ENCODE results near the gene PAN3.

The PAN3 gene, protein sequence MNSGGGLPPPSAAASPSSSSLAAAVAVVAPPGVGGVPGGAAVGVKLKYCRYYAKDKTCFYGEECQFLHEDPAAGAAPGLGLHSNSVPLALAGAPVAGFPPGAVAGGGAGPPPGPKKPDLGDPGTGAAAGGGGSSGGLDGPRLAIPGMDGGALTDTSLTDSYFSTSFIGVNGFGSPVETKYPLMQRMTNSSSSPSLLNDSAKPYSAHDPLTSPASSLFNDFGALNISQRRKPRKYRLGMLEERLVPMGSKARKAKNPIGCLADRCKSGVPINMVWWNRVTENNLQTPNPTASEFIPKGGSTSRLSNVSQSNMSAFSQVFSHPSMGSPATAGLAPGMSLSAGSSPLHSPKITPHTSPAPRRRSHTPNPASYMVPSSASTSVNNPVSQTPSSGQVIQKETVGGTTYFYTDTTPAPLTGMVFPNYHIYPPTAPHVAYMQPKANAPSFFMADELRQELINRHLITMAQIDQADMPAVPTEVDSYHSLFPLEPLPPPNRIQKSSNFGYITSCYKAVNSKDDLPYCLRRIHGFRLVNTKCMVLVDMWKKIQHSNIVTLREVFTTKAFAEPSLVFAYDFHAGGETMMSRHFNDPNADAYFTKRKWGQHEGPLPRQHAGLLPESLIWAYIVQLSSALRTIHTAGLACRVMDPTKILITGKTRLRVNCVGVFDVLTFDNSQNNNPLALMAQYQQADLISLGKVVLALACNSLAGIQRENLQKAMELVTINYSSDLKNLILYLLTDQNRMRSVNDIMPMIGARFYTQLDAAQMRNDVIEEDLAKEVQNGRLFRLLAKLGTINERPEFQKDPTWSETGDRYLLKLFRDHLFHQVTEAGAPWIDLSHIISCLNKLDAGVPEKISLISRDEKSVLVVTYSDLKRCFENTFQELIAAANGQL

GRCh38 chr13:28138012-28138755 lies at the start of gene PAN3:
Gene PAN3 (plus strand): TSS chr13:28138545. CDS start chr13:28138658, 113 bp downstream.
- Histone ChIP-seq H3K27ac (ENCODE audit: low read depth, low read length, poor library complexity, severe bottlenecking) (peak within 1 kb of the TSS; percentile 86), H3K4me1 (ENCODE audit: insufficient read depth, low read length, severe bottlenecking) (peaks cover 20% of the 10 kb centered on the region), H2AFZ (ENCODE audit: low read length) (peak within 1 kb of the TSS; percentile 83; the same call in 1 of the 2 replicates), H3F3A (ENCODE audit: insufficient read depth, low read length) (no peaks in the 10 kb centered on the region), H3K79me2 (ENCODE audit: insufficient read depth, low read length) (peaks cover 23% of the 10 kb centered on the region), H3K9me2 (ENCODE audit: low read depth, low read length) (no peaks in the 10 kb centered on the region), H3K9me3 (ENCODE audit: low read length) (no peaks in the 10 kb centered on the region), H3K4me2 (ENCODE audit: low read length) (peak within 1 kb of the TSS; percentile 87), H3K9ac (ENCODE audit: low read length) (peak within 1 kb of the TSS; percentile 89), H3K36me3 (ENCODE audit: insufficient read depth, low read length) (no peaks in the 10 kb centered on the region), H3K27me3 (ENCODE audit: insufficient read depth, low read length) (no peaks in the 10 kb centered on the region), H3K4me3 (ENCODE audit: low read depth, low read length, poor library complexity, severe bottlenecking) (peak within 1 kb of the TSS; percentile 98), H4K20me1 (ENCODE audit: insufficient read depth, low read length) (no peaks in the 10 kb centered on the region)
- no peak for TF ChIP-seq EZH2 (IDR thresholded peaks at IDR 0.05; ENCODE audit: borderline replicate concordance, low read length)
- no peak for TF ChIP-seq CTCF (IDR thresholded peaks at IDR 0.05; ENCODE audit: low read length)

GRCh38 chr13:28089065-28089464 lies 49.3 kb upstream of the PAN3 start:
- no peaks in the 10 kb centered on the region for H3F3A ChIP-seq (ENCODE audit: insufficient read depth, low read length)
- no peak overlapping the region for H3K27ac ChIP-seq (ENCODE audit: low read depth, low read length, poor library complexity, severe bottlenecking)
- H3K4me1 ChIP-seq (ENCODE audit: insufficient read depth, low read length, severe bottlenecking), result no peaks in the 10 kb centered on the region
- H3K4me3 ChIP-seq (ENCODE audit: low read depth, low read length, poor library complexity, severe bottlenecking), result no peak overlapping the region
- no peaks in the 10 kb centered on the region for H3K9me3 ChIP-seq (ENCODE audit: low read length)
- no peaks in the 10 kb centered on the region for H3K79me2 ChIP-seq (ENCODE audit: insufficient read depth, low read length)
- H3K36me3 ChIP-seq (ENCODE audit: insufficient read depth, low read length), result no peaks in the 10 kb centered on the region
- no peak overlapping the region for H3K4me2 ChIP-seq (ENCODE audit: low read length)
- H3K9me2 ChIP-seq (ENCODE audit: low read depth, low read length), result no peaks in the 10 kb centered on the region
- H3K27me3 ChIP-seq (ENCODE audit: insufficient read depth, low read length), result no peaks in the 10 kb centered on the region
- H4K20me1 ChIP-seq (ENCODE audit: insufficient read depth, low read length), result no peaks in the 10 kb centered on the region
- no peak overlapping the region for H2AFZ ChIP-seq (ENCODE audit: low read length)
- no peak overlapping the region for H3K9ac ChIP-seq (ENCODE audit: low read length)
- TF ChIP-seq EZH2 (IDR thresholded peaks at IDR 0.05; ENCODE audit: borderline replicate concordance, low read length), result no peak
- TF ChIP-seq CTCF (IDR thresholded peaks at IDR 0.05; ENCODE audit: low read length), result no peak

DNA sequence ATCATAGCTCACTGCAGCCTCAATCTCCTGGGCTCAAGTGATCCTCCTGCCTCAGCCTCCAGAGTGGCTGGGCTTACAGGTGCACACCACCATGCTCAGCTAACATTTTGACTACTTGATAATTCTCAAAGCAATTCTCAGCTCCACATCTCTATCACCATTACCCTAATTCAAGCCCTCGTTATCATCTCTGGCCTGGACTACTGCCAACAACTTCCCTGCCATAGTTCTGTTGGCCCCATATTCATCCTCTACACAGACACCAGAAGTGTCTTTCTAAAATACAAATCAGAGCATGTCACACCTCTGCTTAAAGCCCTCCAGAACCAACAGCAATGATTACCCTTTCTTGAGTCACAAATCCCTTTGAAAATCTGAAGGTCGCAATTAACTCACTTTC lies 45.9 kb upstream of the PAN3 start:
- no peaks in the 10 kb centered on the region for H4K20me1 ChIP-seq (ENCODE audit: insufficient read depth, low read length)
- H3K4me1 ChIP-seq (ENCODE audit: insufficient read depth, low read length, severe bottlenecking), result no peaks in the 10 kb centered on the region
- H3K9me2 ChIP-seq (ENCODE audit: low read depth, low read length), result no peaks in the 10 kb centered on the region
- H3K9ac ChIP-seq (ENCODE audit: low read length), result no peak overlapping the region
- no peak overlapping the region for H2AFZ ChIP-seq (ENCODE audit: low read length)
- TF ChIP-seq CTCF (IDR thresholded peaks at IDR 0.05; ENCODE audit: low read length) (no peak), EZH2 (IDR thresholded peaks at IDR 0.05; ENCODE audit: borderline replicate concordance, low read length) (no peak)
- no peaks in the 10 kb centered on the region for H3K79me2 ChIP-seq (ENCODE audit: insufficient read depth, low read length)
- H3K27me3 ChIP-seq (ENCODE audit: insufficient read depth, low read length), result no peaks in the 10 kb centered on the region
- H3K4me2 ChIP-seq (ENCODE audit: low read length), result no peak overlapping the region
- no peak overlapping the region for H3K4me3 ChIP-seq (ENCODE audit: low read depth, low read length, poor library complexity, severe bottlenecking)
- no peak overlapping the region for H3K27ac ChIP-seq (ENCODE audit: low read depth, low read length, poor library complexity, severe bottlenecking)
- no peaks in the 10 kb centered on the region for H3F3A ChIP-seq (ENCODE audit: insufficient read depth, low read length)
- H3K9me3 ChIP-seq (ENCODE audit: low read length), result no peaks in the 10 kb centered on the region
- H3K36me3 ChIP-seq (ENCODE audit: insufficient read depth, low read length), result no peaks in the 10 kb centered on the region

Measured in OCI-LY1 (cell line).